Parathyroid adenoma (tissue), 2 donors: ENCODE results near the gene ADCY4.

Experiments used
- H2AFZ ChIP-seq: fragments of 300-600 bp; sonication (generic); one replicate; pipeline ENCODE4 v1.7.0; 2017; ENCODE audit warnings: antibody characterized with exemption, mild to moderate bottlenecking
- H3K27ac ChIP-seq: fragments of 300-600 bp; sonication (generic); one replicate; pipeline ENCODE4 v1.7.0; 2017
- H3K27me3 ChIP-seq: fragments of 300-600 bp; sonication (generic); one replicate; pipeline ENCODE4 v1.7.0; 2017; ENCODE audit warnings: low read length; ENCODE audit not compliant: control insufficient read depth, insufficient read depth
- H3K36me3 ChIP-seq: fragments of 300-600 bp; sonication (generic); one replicate; pipeline ENCODE4 v1.7.0; 2017; ENCODE audit warnings: low read length; ENCODE audit not compliant: control insufficient read depth, insufficient read depth
- H3K4me1 ChIP-seq: fragments of 300-600 bp; sonication (generic); one replicate; pipeline ENCODE4 v1.7.0; 2017; ENCODE audit warnings: control low read depth
- H3K4me2 ChIP-seq: fragments of 300-600 bp; sonication (generic); one replicate; pipeline ENCODE4 v1.7.0; 2017; ENCODE audit warnings: low read length
- H3K4me3 ChIP-seq: fragments of 300-600 bp; sonication (generic); one replicate; pipeline ENCODE4 v1.7.0; 2017; ENCODE audit warnings: low read depth, low read length
- H3K79me2 ChIP-seq: fragments of 300-600 bp; sonication (generic); one replicate; pipeline ENCODE4 v1.7.0; 2017; ENCODE audit warnings: control low read depth
- H3K9ac ChIP-seq: fragments of 300-600 bp; sonication (generic); one replicate; pipeline ENCODE4 v1.7.0; 2017; ENCODE audit warnings: mild to moderate bottlenecking
- H3K9me3 ChIP-seq: fragments of 300-600 bp; sonication (generic); one replicate; pipeline ENCODE4 v1.7.0; 2017; ENCODE audit warnings: low read length; ENCODE audit not compliant: control insufficient read depth
- CTCF ChIP-seq: fragments of 300-600 bp; sonication (generic); IDR thresholded peaks from one replicate; pipeline ENCODE4 v1.7.0; 2017; ENCODE audit warnings: antibody characterized with exemption, mild to moderate bottlenecking
- donor health status: primary hyperparathyroidism.

Gene ADCY4

DNA sequence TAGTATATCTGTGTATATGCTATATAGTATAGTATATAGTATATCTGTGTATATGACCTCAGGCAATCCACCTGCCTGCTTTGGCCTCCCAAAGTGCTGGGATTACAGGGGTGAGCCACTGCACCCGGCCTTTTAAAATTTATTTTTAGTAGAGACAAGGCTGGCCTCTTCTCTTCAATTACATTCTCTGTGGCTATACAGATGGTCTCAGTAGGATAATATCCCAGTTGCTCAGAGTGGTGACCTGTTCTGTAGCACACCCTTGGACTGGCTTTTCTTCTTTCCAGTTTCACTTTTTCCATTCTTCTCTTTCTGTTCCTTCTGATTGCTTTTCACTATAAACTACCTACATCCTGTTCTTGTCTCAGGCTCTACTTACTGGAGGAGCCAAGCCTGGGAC is 30.0 kb upstream of the ADCY4 start:
- H3K27ac ChIP-seq = no peak overlapping the region
- no peaks in the 10 kb centered on the region for H3K27me3 ChIP-seq
- H3K36me3 ChIP-seq = no peaks in the 10 kb centered on the region
- H3K79me2 ChIP-seq = no peaks in the 10 kb centered on the region
- no peaks in the 10 kb centered on the region for H3K9me3 ChIP-seq
- H3K4me1 ChIP-seq = peaks cover 13% of the 10 kb centered on the region
- H2AFZ ChIP-seq = no peak overlapping the region
- TF ChIP-seq CTCF = no peak
- H3K4me2 ChIP-seq = no peak overlapping the region
- H3K4me3 ChIP-seq = no peak overlapping the region
- no peak overlapping the region for H3K9ac ChIP-seq

GRCh38 chr14:24363401-24363800 is 28.5 kb upstream of the ADCY4 start:
- no peak overlapping the region for H3K4me2 ChIP-seq
- no peak for TF ChIP-seq CTCF
- H3K4me3 ChIP-seq = no peak overlapping the region
- no peaks in the 10 kb centered on the region for H3K36me3 ChIP-seq
- no peak overlapping the region for H2AFZ ChIP-seq
- no peak overlapping the region for H3K27ac ChIP-seq
- H3K27me3 ChIP-seq = no peaks in the 10 kb centered on the region
- peaks cover 13% of the 10 kb centered on the region for H3K4me1 ChIP-seq
- no peak overlapping the region for H3K9ac ChIP-seq
- H3K79me2 ChIP-seq = no peaks in the 10 kb centered on the region
- H3K9me3 ChIP-seq = no peaks in the 10 kb centered on the region

DNA sequence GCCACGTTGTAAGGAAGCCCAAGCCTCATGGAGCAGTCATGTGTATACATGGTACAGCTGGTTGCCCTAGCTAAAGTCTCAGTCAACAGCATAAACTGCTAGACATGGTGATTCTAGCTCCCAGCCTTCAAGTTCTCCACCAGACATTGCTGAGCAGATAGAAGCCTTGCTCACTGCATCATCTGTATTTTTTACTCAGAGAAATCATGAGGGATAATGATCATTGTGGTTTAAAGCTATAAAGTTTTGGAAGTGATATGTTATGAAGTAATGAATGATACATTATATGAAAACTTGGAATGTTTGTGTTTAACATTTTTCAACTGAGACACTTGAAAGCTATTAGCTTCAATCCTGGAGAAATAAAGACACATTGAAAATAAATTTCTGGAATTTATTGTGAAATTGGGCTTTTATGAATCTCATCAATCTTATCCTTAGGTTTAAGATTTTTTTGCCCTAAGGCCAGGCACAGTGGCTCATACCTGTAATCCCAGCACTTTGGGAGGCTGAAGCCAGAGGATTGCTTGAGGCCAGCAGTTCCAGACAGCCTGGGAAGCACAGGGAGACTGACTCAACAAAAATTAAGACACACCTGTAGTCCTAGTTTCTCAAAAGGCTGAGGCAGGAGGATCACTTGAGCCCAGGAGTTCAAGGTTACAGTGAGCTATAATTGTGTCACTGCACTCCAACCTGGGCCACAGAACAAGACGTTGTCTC is 27.5 kb upstream of the ADCY4 start:
- no peak for TF ChIP-seq CTCF
- Histone ChIP-seq H2AFZ (no peak overlapping the region), H3K4me2 (no peak overlapping the region), H3K9ac (no peak overlapping the region), H3K4me3 (no peak overlapping the region), H3K9me3 (no peaks in the 10 kb centered on the region), H3K36me3 (no peaks in the 10 kb centered on the region), H3K27ac (no peak overlapping the region), H3K4me1 (peaks cover 9% of the 10 kb centered on the region), H3K79me2 (no peaks in the 10 kb centered on the region), H3K27me3 (no peaks in the 10 kb centered on the region)

- Histone ChIP-seq H2AFZ (no peak overlapping the region), H3K4me1 (peaks cover 9% of the 10 kb centered on the region), H3K27me3 (no peaks in the 10 kb centered on the region), H3K4me3 (no peak overlapping the region), H3K79me2 (no peaks in the 10 kb centered on the region), H3K27ac (no peak overlapping the region), H3K36me3 (no peaks in the 10 kb centered on the region), H3K9me3 (no peaks in the 10 kb centered on the region), H3K4me2 (no peak overlapping the region), H3K9ac (no peak overlapping the region)
- no peak for TF ChIP-seq CTCF
Observed at GRCh38 chr14:24361326-24361725, 26.5 kb upstream of the ADCY4 start.

GRCh38 chr14:24360281-24360680 is 25.4 kb upstream of the ADCY4 start:
- no peaks in the 10 kb centered on the region for H3K27me3 ChIP-seq
- no peak overlapping the region for H3K4me3 ChIP-seq
- H3K9ac ChIP-seq = no peak overlapping the region
- H3K36me3 ChIP-seq = no peaks in the 10 kb centered on the region
- no peak overlapping the region for H3K27ac ChIP-seq
- no peak overlapping the region for H3K4me2 ChIP-seq
- H3K79me2 ChIP-seq = no peaks in the 10 kb centered on the region
- H2AFZ ChIP-seq = no peak overlapping the region
- no peak for TF ChIP-seq CTCF
- H3K4me1 ChIP-seq = peaks cover 3% of the 10 kb centered on the region
- no peaks in the 10 kb centered on the region for H3K9me3 ChIP-seq
